ENCODE results near the gene TMEM94.
"Not testable (repeated sequence)": the region's sequence is repeated elsewhere in the genome, so short reads cannot be mapped to it uniquely, and the experiment has no call there.

TMEM94 gene

DNA sequence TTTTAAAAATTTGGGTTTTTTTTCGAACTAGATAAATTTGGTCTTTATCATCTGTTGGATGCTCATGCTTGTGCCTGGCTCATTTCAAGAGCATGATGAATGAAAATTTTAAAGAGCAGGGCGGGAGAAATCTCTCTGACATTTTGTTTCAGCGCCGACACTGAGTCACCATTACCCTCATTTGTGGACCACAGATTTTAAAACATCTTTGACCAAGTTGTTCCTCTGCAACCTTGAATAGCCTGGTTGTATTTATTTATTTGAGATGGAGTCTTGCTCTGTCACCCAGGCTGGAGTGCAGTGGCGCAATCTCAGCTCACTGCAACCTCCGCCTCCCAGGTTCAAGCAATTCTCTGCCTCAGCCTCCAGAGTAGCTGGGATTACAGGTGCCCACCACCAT is 22.0 kb upstream of the TMEM94 start:
- not testable (repeated sequence) for H3K4me1 Mint-ChIP-seq; H3K36me3 Mint-ChIP-seq; H3K9me3 Mint-ChIP-seq; ATAC-seq (ENCODE audit: low read depth); H3K4me3 Mint-ChIP-seq; DNase-seq (ENCODE audit: low spot score in 2 of 2); H3K27ac Mint-ChIP-seq
- peaks cover 15% of the 10 kb centered on the region for H3K27me3 Mint-ChIP-seq

DNA sequence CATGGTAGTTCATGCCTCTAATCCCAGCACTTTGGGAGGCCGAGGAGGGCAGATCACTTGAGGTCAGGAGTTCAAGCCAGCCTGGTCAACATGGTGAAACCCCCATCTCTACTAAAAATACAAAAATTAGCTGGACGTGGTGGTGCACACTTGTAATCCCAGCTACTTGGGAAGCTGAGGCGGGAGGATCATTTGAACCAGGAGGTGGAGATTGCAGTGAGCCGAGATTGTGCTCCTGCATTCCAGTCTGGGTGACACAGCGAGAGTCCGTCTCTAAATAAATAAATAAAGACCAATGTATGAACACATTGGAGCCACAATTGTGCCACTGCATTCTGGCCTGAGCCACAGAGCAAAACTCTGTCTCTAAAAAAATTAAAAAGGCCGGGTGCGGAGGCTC is 19.0 kb upstream of the TMEM94 start:
- H3K36me3 Mint-ChIP-seq; H3K27me3 Mint-ChIP-seq; H3K4me3 Mint-ChIP-seq; H3K27ac Mint-ChIP-seq; ATAC-seq (ENCODE audit: low read depth); DNase-seq (ENCODE audit: low spot score in 2 of 2); H3K4me1 Mint-ChIP-seq; H3K9me3 Mint-ChIP-seq: not testable (repeated sequence)

DNA sequence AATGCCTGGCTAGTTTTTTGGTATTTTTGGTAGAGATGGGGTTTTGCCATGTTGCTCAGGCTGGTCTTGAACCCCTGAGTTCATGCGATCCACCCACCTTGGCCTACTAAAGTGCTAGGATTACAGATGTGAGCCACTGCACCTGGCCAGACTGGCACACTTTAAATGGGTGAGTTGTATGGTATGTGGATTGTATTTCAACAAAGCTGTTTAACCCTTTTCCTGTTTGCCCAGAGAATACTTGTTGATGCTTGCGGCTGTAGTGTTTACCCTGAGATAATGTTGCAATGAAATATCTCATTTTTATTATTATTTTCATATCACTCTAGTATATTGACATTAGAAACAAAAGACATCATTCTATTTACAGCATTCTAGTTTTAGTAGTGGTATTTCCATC is 17.1 kb upstream of the TMEM94 start:
- ATAC-seq (ENCODE audit: low read depth) = no peak
- Mint-ChIP-seq H3K4me3 (no peak overlapping the region), H3K9me3 (no peaks in the 10 kb centered on the region), H3K36me3 (no peaks in the 10 kb centered on the region), H3K27ac (no peak overlapping the region), H3K4me1 (no peaks in the 10 kb centered on the region), H3K27me3 (peaks cover 5% of the 10 kb centered on the region)
- no peak for DNase-seq (ENCODE audit: low spot score in 2 of 2)

DNA sequence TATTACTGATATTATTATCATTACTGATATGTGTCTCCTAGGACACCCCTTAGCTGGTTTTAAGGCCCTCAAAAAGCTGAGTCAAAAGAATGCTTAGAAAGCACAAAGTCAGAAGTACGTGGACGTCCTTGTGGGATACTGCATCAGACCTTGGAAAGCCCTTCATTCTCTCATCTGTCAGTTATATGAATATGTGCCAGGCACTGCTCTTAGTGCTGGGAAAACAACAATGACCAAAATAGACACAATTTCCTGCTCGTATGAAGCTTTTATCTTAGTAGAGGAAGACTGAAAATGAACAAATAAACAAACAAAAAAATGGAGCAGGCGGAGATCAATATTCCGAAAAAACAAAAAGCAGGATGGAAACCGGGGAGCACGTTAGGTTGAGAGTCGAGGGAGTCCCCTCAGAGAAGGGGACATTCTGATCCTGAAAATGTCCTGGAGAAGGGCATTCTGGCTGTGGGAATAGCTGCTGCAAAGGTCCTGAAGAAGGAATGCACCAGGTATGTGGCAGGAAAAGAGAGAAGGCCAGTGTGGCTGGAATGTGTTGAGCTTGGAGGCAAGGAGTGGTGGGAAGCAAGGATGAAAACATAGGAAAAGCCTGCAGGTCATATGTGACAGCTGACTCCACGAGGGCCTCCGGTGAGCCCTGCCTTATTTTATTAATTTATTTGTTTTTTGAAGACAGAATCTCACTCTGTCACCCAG is 15.5 kb upstream of the TMEM94 start:
- no peak for ATAC-seq (ENCODE audit: low read depth)
- peaks cover 2% of the 10 kb centered on the region for H3K27me3 Mint-ChIP-seq
- no peaks in the 10 kb centered on the region for H3K36me3 Mint-ChIP-seq
- no peaks in the 10 kb centered on the region for H3K4me1 Mint-ChIP-seq
- no peak overlapping the region for H3K27ac Mint-ChIP-seq
- DNase-seq (ENCODE audit: low spot score in 2 of 2) = no peak
- H3K9me3 Mint-ChIP-seq = no peaks in the 10 kb centered on the region
- no peak overlapping the region for H3K4me3 Mint-ChIP-seq

DNA sequence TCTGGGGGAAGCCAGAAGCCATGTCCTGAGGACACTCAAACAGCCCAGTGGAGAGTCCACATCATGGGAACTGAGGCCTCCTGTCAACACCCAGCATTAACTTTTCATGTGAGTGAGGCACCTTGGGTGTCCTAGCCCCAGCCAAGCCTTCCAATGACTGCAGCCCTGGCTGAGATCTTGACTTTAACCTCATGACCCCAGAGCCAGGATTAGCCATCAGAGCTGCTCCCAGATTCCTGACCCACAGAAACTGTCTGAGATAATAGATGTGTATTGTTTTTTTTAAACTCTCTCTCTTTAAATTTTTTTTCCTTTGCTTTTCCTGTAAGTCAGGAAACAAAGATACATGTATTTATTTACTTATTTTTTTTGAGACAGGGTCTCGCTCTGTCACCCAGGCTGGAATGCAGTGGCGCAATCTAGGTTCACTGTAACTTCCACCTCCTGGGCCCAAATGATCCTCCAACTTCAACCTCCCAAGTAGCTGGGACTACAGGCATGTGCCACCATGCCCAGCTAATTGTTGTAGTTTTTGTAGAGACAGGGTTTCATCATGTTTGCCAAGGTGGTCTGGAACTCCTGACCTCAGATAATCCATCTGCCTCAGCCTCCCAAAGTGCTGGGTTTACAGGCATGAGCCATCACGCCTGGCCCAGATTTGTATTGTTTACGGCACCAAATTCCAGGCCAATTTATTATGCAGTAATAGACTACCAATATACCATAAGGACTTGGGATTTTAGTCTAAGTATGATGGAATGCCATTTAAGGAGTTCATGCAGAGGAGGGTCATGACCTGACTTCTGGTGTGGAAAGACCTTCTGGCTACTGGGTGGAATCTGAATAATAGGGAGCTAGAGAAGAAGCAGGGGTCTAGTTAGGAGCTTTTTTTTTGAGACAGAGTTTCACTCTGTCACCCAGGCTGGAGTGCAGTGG is 14.0 kb upstream of the TMEM94 start:
- H3K27ac Mint-ChIP-seq = no peak overlapping the region
- H3K4me3 Mint-ChIP-seq = no peak overlapping the region
- H3K27me3 Mint-ChIP-seq = peaks cover 2% of the 10 kb centered on the region
- no peaks in the 10 kb centered on the region for H3K4me1 Mint-ChIP-seq
- DNase-seq (ENCODE audit: low spot score in 2 of 2) (no peak), ATAC-seq (ENCODE audit: low read depth) (no peak)
- no peaks in the 10 kb centered on the region for H3K36me3 Mint-ChIP-seq
- H3K9me3 Mint-ChIP-seq = no peaks in the 10 kb centered on the region

DNA sequence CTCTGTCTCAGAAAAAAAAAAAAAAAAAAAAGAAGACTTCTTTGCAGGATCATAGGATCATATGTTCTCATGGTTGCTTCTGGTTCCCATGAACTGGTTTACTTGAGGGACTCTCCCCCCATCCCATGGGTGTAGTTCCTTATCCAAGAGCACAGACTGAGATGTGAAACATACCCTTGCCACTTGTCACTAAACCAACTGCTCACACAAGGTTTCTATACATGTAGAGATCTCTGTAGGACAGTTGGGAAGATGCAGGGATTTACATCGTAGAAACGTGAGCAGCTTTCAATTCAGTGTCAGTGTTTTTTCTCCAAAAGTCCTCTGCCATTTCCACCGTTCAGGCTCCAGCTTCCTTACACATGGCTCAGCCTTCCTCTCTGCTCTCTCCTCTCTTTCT is 11.1 kb upstream of the TMEM94 start:
- no peaks in the 10 kb centered on the region for H3K36me3 Mint-ChIP-seq
- DNase-seq (ENCODE audit: low spot score in 2 of 2) (no peak), ATAC-seq (ENCODE audit: low read depth) (no peak)
- no peaks in the 10 kb centered on the region for H3K4me1 Mint-ChIP-seq
- H3K9me3 Mint-ChIP-seq = no peaks in the 10 kb centered on the region
- no peak overlapping the region for H3K4me3 Mint-ChIP-seq
- H3K27me3 Mint-ChIP-seq = no peaks in the 10 kb centered on the region
- no peak overlapping the region for H3K27ac Mint-ChIP-seq

DNA sequence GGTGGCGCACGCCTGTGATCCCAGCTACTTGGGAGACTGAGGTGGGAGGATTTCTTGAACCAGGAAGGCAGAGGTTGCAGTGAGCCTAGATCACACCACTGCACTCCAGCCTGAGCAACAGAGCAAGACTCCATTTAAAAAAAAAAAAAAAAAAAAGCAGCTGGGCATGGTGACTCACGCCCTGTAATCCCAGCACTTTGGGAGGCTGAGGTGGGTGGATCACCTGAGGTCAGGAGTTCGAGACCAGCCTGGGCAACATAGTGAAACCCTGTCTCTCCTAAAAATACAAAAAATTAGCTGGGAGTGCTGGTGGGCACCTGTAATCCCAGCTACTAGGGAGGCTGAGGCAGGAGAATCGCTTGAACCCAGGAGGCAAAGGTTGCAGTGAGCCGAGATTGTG is 10.5 kb upstream of the TMEM94 start:
- not testable (repeated sequence) for H3K4me3 Mint-ChIP-seq; DNase-seq (ENCODE audit: low spot score in 2 of 2); H3K4me1 Mint-ChIP-seq

DNA sequence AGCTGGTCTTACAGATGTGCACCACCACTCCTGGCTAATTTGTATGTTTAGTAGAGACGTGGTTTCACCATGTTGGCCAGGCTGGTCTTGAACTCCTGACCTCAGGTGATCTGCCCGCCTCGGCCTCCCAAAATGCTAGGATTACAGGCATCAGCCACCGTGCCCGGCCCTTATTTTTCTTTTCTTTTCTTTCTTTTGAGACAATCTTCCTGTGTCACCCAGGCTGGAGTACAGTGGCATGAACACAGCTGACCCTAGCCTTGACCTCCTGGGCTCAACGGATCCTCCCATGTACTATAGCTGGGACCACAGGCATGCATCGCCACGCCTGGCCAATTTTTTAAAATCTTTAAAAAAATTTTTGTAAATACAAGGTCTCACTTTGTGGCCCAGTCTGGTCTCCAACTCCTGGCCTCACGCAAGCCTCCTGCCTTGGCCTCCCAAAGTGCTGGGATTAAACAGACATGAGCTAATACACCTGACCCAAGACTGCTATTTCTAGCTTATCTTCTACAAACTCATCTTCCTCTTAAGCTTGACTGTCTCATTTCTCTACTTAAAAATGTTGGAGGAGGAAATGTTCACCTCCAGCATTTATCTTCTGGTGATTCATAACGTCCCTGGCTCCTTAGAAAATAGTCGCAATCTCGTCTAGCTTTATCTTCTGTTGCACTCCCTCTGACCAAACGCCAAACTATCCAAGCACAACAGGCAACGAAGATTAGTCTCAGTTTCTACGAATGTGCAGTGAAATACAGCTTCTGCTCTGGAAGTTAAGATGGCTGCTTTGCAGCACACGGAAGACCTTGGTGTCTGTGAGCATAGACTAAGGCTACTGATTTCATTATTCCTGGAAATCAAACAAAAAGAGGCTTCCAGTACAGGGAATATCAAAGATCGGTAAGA is 8.2 kb upstream of the TMEM94 start:
- no peak overlapping the region for H3K27ac Mint-ChIP-seq
- DNase-seq (ENCODE audit: low spot score in 2 of 2) (no peak), ATAC-seq (ENCODE audit: low read depth) (no peak)
- no peaks in the 10 kb centered on the region for H3K4me1 Mint-ChIP-seq
- H3K4me3 Mint-ChIP-seq = no peak overlapping the region
- no peaks in the 10 kb centered on the region for H3K36me3 Mint-ChIP-seq
- no peaks in the 10 kb centered on the region for H3K27me3 Mint-ChIP-seq
- no peaks in the 10 kb centered on the region for H3K9me3 Mint-ChIP-seq

More for the DNA sequence above, 10.5 kb upstream of the TMEM94 start:
- H3K27ac Mint-ChIP-seq; H3K36me3 Mint-ChIP-seq; ATAC-seq (ENCODE audit: low read depth); H3K9me3 Mint-ChIP-seq; H3K27me3 Mint-ChIP-seq: not testable (repeated sequence)

DNA sequence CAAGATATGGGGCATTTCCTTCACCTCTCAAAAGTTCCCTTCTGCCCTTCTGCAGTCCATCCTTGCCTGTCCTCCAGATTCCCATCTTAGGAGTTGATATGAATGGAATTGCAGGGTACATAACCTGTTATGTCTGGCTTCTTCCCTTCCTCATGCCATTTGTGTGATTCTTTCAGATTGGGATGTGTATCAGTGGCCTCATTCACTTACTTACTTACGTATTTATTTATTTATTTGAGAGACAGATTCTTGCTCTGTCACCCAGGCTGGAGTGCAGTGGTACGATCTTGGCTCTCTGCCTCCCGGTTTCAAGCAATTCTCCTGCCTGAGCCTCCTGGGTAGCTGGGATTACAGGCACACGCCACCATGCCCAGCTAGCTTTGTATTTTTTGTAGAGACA is 6.2 kb upstream of the TMEM94 start:
- no peak for DNase-seq (ENCODE audit: low spot score in 2 of 2)
- Mint-ChIP-seq H3K9me3 (no peaks in the 10 kb centered on the region), H3K27me3 (no peaks in the 10 kb centered on the region), H3K36me3 (no peaks in the 10 kb centered on the region), H3K4me3 (no peak overlapping the region), H3K27ac (no peak overlapping the region), H3K4me1 (peaks cover 8% of the 10 kb centered on the region)
- ATAC-seq (ENCODE audit: low read depth) = no peak

DNA sequence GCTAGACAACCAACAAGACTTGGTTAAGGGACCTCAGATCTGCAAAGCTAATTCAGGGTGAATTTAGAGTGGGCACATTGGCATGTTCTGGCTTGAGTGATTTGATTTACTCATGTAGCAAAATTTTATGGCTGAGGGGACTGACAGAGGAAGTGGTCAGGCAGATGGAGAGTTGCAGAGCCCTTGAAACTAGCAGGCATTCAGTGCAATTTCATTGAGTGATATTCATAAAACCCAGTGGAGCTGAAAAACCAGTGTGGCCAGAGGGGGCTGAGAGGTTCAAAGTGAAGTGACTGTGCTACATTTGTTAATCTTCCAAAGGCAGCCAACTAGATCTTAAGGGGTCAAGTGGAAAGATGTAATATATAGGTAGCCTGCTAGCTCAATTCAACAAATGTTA is 2.2 kb upstream of the TMEM94 start:
- H3K4me1 Mint-ChIP-seq = peaks cover 22% of the 10 kb centered on the region
- no peaks in the 10 kb centered on the region for H3K27me3 Mint-ChIP-seq
- no peaks in the 10 kb centered on the region for H3K36me3 Mint-ChIP-seq
- H3K4me3 Mint-ChIP-seq = no peak overlapping the region
- ATAC-seq (ENCODE audit: low read depth) (no peak), DNase-seq (ENCODE audit: low spot score in 2 of 2) (no peak)
- no peak overlapping the region for H3K27ac Mint-ChIP-seq
- H3K9me3 Mint-ChIP-seq = no peaks in the 10 kb centered on the region

DNA sequence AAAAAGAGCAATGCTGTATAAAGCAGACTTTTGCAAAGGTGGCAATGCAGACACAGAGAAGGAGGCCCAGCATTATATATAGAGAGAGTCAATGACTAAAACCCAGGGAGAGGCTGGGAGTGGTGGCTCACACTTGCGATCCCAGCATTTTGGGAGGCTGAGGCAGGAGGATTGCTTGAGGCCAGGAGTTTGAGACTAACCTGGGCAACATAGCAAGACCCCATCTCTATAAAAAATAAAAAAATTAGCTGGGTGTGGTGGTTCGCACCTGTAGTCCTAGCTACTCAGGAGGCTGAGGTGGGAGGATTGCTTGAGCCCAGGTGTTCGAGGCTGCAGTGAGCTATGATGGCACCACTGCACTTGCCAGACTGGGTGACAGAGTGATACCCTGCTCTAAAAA is 1.8 kb upstream of the TMEM94 start:
- H3K9me3 Mint-ChIP-seq; DNase-seq (ENCODE audit: low spot score in 2 of 2); H3K27me3 Mint-ChIP-seq; H3K36me3 Mint-ChIP-seq; ATAC-seq (ENCODE audit: low read depth); H3K4me3 Mint-ChIP-seq; H3K27ac Mint-ChIP-seq: not testable (repeated sequence)
- peaks cover 23% of the 10 kb centered on the region for H3K4me1 Mint-ChIP-seq

DNA sequence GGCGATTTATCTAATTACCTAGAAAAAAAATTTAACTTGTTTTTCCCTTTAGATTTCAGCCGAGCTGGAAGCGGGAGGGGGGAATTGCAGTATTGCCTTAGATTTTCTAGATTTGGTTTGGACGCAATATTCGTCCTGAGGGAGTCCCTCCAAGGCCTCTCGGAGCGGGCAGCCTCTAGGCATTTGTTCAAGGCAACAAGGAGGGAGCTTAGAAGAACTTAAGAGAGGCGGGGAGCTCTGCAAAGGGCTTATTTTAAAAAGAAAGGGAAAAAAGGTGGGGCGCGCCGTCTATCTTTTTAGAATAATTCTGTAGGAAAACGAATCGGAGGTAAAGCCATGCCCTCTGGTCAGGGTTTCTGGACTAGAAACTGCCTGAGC is 407 bp upstream of the TMEM94 start:
- Mint-ChIP-seq H3K4me1 (peaks cover 28% of the 10 kb centered on the region), H3K4me3 (peak overlapping the region; percentile 93), H3K27me3 (no peaks in the 10 kb centered on the region), H3K27ac (peak overlapping the region; percentile 77), H3K36me3 (no peaks in the 10 kb centered on the region), H3K9me3 (no peaks in the 10 kb centered on the region)
- ATAC-seq (ENCODE audit: low read depth) (peak; percentile 9), DNase-seq (ENCODE audit: low spot score in 2 of 2) (no peak)

DNA sequence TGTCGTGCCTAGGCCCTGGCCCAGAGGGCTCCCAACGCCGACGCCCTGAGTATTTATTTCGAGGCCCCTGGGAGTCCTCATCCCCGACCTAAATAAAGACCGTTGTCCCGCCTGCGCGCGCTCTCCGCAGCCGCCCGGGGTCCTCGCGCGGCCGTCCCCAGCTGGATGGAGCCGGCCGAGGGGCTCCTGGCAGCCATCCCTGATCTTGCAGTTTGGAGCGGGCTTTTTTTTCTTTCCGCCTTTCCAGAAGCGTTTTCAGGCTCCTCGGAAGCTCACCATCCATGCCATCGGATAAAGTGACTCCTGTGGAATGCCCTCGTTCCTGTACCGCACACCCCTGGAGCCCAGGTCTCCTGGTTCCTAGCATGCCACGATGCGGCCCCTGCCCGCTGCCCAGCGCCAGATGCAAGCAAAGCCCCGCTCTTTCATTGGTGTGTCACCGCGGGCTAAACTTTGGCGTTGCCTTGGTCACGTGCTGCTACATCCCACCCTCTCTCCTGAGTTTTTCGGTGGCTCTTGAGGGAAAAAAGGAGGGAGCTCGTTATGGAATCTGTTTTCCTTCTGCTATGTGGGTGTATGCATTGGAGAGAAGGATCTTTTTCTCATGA is 716 bp downstream of the TMEM94 start:
- H3K4me3 Mint-ChIP-seq = peak overlapping the region; percentile 93
- no peaks in the 10 kb centered on the region for H3K36me3 Mint-ChIP-seq
- peak overlapping the region; percentile 77 for H3K27ac Mint-ChIP-seq
- H3K4me1 Mint-ChIP-seq = peaks cover 28% of the 10 kb centered on the region
- no peaks in the 10 kb centered on the region for H3K27me3 Mint-ChIP-seq
- no peaks in the 10 kb centered on the region for H3K9me3 Mint-ChIP-seq
- peak in 1 of 2 donors; percentile 20 for DNase-seq (ENCODE audit: low spot score in 2 of 2)
- peak; percentile 11 for ATAC-seq (ENCODE audit: low read depth)

DNA sequence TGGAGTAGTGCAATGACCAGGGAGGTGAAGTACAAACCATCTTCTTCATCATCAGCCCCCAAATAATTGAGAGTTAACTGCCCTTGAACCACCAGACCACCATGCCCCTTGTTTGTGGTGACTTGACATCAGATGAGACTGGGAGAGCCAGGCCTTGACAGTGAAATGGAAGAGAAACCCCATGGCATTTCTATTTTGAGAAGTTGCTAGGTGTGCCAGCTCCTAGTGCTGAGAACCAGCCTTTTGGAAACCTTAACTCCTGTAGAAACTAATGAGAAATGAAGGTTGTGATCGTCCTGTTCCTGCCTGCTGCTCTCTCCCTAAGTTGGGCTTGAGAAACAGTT is 2.8 kb downstream of the TMEM94 start:
- no peak for DNase-seq (ENCODE audit: low spot score in 2 of 2)
- Mint-ChIP-seq H3K27me3 (no peaks in the 10 kb centered on the region), H3K4me1 (peaks cover 30% of the 10 kb centered on the region), H3K9me3 (no peaks in the 10 kb centered on the region), H3K36me3 (no peaks in the 10 kb centered on the region), H3K27ac (peak overlapping the region; percentile 53), H3K4me3 (no peak overlapping the region)
- no peak for ATAC-seq (ENCODE audit: low read depth)
